Measurements from ENCODE around the gene TNFRSF18. TPM values are rescaled to one million over a fixed set of nuclear protein-coding genes. Genes with fewer than 3 reads are reported as not detected.
A peak's percentile ranks its signal among the peaks of the same experiment; 100 is the strongest.

TNFRSF18 gene

DNA sequence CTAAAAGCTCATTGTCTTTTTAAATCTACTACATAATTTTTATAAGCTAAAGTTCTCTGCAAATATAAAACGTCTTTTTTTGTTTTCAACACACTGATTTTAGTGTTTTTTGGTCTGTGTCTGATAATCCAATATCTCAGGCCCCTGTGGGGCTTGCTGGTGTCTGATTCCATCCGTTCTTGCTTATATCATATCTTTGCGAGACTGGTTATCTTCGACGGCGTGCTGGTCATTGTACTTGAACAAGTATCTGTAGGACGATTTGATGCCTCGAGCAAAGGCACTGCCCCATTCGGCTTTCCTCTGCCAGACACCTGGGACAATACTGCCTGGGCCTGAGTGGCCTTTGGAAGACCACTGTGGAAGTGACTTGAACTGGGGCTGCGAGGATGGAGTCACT, 51.1 kb downstream of the TNFRSF18 start:
- no peaks in the 10 kb centered on the region for H3K27me3 ChIP-seq (ENCODE audit: insufficient read depth, poor library complexity, severe bottlenecking)
- no peak for TF ChIP-seq SPI1 (IDR thresholded peaks at IDR 0.05; ENCODE audit: borderline replicate concordance, low read depth)
- TF ChIP-seq, protein P1, sequence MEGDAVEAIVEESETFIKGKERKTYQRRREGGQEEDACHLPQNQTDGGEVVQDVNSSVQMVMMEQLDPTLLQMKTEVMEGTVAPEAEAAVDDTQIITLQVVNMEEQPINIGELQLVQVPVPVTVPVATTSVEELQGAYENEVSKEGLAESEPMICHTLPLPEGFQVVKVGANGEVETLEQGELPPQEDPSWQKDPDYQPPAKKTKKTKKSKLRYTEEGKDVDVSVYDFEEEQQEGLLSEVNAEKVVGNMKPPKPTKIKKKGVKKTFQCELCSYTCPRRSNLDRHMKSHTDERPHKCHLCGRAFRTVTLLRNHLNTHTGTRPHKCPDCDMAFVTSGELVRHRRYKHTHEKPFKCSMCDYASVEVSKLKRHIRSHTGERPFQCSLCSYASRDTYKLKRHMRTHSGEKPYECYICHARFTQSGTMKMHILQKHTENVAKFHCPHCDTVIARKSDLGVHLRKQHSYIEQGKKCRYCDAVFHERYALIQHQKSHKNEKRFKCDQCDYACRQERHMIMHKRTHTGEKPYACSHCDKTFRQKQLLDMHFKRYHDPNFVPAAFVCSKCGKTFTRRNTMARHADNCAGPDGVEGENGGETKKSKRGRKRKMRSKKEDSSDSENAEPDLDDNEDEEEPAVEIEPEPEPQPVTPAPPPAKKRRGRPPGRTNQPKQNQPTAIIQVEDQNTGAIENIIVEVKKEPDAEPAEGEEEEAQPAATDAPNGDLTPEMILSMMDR (IDR thresholded peaks at IDR 0.05; ENCODE audit: insufficient read depth, low read length) = no peak
- TF ChIP-seq, protein P2, sequence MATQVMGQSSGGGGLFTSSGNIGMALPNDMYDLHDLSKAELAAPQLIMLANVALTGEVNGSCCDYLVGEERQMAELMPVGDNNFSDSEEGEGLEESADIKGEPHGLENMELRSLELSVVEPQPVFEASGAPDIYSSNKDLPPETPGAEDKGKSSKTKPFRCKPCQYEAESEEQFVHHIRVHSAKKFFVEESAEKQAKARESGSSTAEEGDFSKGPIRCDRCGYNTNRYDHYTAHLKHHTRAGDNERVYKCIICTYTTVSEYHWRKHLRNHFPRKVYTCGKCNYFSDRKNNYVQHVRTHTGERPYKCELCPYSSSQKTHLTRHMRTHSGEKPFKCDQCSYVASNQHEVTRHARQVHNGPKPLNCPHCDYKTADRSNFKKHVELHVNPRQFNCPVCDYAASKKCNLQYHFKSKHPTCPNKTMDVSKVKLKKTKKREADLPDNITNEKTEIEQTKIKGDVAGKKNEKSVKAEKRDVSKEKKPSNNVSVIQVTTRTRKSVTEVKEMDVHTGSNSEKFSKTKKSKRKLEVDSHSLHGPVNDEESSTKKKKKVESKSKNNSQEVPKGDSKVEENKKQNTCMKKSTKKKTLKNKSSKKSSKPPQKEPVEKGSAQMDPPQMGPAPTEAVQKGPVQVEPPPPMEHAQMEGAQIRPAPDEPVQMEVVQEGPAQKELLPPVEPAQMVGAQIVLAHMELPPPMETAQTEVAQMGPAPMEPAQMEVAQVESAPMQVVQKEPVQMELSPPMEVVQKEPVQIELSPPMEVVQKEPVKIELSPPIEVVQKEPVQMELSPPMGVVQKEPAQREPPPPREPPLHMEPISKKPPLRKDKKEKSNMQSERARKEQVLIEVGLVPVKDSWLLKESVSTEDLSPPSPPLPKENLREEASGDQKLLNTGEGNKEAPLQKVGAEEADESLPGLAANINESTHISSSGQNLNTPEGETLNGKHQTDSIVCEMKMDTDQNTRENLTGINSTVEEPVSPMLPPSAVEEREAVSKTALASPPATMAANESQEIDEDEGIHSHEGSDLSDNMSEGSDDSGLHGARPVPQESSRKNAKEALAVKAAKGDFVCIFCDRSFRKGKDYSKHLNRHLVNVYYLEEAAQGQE (IDR thresholded peaks at IDR 0.05; ENCODE audit: insufficient replicate concordance, low read depth) = no peak
- TF ChIP-seq POLR2AphosphoS5 (IDR thresholded peaks at IDR 0.05; ENCODE audit: low read depth) = no peak
- no peak for TF ChIP-seq GABPA (IDR thresholded peaks at IDR 0.05; ENCODE audit: low read depth)

DNA sequence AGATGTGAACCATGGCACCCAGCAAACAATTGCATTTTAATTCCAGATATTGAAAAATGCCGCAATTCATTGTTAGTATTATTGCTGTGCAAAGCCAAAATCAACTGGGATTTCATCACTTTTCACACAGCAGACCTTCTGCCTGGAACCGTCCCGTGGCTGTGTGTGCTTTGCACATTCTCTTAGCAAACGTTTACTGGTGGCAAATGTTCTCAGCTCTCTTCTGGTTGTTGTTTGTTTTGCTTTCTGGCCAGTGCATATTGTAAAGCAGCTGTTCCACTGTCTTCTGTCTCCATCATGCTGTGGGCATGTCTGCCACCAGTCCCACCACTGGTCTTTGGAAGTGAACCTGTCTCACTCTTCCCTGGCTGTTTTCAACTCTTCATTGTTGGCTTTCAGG, 52.5 kb downstream of the TNFRSF18 start:
- no peaks in the 10 kb centered on the region for H3K27me3 ChIP-seq (ENCODE audit: insufficient read depth, poor library complexity, severe bottlenecking)
- H3K27ac ChIP-seq (replicated peaks) = no peak overlapping the region
- DNase-seq (ENCODE audit: low read depth in 1 of 2, low spot score in 1 of 2) = no peak
- no peak overlapping the region for H3K4me3 ChIP-seq (replicated peaks; ENCODE audit: insufficient read depth, low read length)
- TF ChIP-seq, protein P1 (IDR thresholded peaks at IDR 0.05; ENCODE audit: insufficient read depth, low read length) = no peak
- TF ChIP-seq SPI1 (IDR thresholded peaks at IDR 0.05; ENCODE audit: borderline replicate concordance, low read depth) (no peak), GABPA (IDR thresholded peaks at IDR 0.05; ENCODE audit: low read depth) (no peak), POLR2AphosphoS5 (IDR thresholded peaks at IDR 0.05; ENCODE audit: low read depth) (no peak)
- TF ChIP-seq, protein P2 (IDR thresholded peaks at IDR 0.05; ENCODE audit: insufficient replicate concordance, low read depth) = no peak

More for the DNA sequence above, 51.1 kb downstream of the TNFRSF18 start:
- no peak overlapping the region for H3K27ac ChIP-seq (replicated peaks)
- DNase-seq (ENCODE audit: low read depth in 1 of 2, low spot score in 1 of 2) = no peak
- H3K4me3 ChIP-seq (replicated peaks; ENCODE audit: insufficient read depth, low read length) = no peak overlapping the region

Small RNAs within 50 kb of the gene (microRNA-seq; reads per million reads assigned to microRNA genes)
- gene MIR200A = 1.2 reads per million
- gene MIR200B = 3.3 reads per million, percentile 4 among the genes with 10 or more reads in this experiment
- gene MIR429 = not detected
